Activated CD4-positive, alpha-beta T cell treated with anti-CD3 and anti-CD28 coated beads for 4 hours (primary cell): Measurements from ENCODE around the gene SF3B1.
"Not testable (repeated sequence)": the region's sequence is repeated elsewhere in the genome, so short reads cannot be mapped to it uniquely, and the experiment has no call there.

ENCODE experiments used
- DNase-seq, 2 donors: peaks; one replicate each; pipeline ENCODE4 v3.0.0-alpha.2; 2020

SF3B1 gene

DNA sequence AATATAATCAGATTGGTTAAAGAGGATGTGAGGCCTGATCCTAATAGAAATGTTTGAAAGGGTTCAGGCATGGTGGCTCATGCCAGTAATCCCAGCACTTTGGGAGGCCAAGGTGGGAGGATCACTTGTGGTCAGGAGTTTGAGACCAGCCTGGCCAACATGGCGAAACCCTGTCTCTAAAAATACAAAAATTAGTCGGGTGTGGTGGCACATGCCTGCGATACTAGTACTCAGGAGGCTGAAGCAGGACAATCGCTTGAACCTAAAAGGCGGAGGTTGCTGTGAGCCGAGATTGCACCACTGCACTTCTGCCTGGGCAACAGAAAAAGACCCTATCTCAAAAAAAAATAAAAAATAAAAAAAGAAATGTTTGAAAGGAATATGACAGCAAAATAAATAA is 2.3 kb downstream of the SF3B1 start:
- DNase-seq, result not testable (repeated sequence)

DNA sequence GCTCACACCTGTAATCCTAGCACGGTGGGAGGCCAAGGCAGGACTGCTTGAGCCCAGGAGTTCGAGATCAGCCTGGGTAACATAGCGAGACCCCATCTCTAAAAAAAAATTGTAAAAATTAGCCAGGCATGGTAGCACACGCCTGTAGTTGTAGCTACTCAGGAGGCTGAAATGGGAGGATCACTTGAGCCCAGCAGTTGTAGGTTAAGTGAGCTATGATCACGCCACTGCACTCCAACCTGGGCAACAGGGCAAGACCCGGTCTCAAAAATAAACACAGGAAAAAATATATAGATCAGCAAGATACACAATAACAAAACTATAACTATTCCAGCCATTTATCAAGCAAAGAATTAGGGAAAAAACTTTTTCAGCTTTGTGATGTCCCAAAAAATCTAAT is 3.0 kb downstream of the SF3B1 start:
- no peak for DNase-seq

- no peak for DNase-seq
Observed at GRCh38 chr2:197427986-197428385, 6.8 kb downstream of the SF3B1 start.

DNA sequence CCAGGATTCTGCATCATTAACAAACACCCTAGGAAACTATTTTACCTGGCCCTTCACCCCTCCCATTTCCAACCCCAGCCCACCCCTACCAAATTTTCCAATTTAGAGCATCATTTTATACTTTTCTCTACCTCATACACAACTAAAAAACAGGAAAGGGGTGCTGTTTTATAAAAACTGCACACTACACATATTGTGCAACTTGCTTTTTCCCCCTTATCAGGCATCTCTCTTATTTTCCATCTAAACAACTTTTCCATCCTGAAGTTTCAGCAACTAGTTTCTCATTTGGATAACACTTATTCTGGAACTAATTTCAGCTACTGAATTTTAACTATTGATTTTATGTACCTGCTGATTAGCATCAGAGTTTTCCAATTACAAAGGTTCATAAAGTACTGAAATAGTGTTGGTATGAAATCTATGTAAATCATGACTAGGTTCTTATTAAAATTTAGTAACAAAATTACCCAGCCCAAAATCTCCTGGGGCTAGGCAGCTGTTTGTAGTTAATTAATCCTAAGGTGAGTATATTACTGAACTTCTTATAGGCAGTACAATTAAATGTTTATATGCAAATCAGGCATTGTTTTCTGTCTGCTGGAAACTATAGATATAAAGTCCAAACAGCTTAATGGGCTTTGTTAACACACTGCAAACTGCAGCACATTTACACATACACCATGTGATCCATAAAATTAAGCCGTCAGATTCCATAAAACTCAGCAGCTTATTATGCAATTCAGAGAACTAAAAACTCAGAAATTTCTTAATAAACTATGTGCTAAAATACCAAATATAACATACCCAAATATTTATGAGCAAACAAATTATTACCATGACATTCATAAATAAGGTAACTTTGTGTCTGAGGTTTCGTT is 7.9 kb downstream of the SF3B1 start:
- DNase-seq, result no peak

DNA sequence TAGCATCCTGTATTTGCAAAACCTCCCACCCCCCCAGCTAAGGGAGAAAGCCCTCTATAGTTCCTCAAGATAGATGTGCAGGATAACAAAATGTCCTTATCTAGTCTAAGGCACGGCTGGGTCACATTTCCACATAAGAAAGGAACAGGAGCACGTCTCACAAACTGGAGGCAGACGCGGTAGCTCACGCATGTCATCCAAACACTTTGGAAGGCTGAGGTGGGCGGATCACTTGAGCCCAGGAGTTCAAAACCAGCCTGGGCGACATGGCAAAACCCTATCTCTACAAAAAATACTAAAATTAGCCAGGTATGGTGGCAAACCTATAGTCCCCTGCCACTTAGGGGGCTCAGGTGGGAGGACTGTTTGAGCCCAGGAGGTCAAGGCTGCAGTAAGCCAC is 9.3 kb downstream of the SF3B1 start:
- DNase-seq, result no peak

- DNase-seq, result no peak
Observed at GRCh38 chr2:197423307-197423706, 11.5 kb downstream of the SF3B1 start.

- DNase-seq, result no peak
Observed at GRCh38 chr2:197419438-197419837, 15.4 kb downstream of the SF3B1 start.

DNA sequence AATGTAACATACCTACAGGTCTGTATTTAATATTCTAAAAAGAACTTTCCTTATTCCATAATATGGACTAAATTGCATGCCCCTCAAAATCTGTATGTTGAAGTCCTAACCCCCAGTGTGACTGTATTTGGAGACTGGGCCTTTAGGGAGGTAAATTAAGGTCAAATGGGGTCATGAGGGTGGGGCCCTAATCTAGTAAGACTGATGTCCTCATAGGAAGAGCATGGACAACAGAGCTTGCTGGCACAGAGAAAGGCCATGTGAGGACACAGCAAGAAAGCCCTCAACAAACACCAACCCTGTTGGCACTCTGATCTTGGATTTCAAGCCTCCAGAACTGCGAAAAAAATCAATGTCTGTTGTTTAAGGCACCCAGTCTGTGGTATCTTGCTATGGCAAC is 18.6 kb downstream of the SF3B1 start:
- DNase-seq, result no peak

GRCh38 chr2:197414515-197414914 is 20.3 kb downstream of the SF3B1 start:
- DNase-seq, result no peak

DNA sequence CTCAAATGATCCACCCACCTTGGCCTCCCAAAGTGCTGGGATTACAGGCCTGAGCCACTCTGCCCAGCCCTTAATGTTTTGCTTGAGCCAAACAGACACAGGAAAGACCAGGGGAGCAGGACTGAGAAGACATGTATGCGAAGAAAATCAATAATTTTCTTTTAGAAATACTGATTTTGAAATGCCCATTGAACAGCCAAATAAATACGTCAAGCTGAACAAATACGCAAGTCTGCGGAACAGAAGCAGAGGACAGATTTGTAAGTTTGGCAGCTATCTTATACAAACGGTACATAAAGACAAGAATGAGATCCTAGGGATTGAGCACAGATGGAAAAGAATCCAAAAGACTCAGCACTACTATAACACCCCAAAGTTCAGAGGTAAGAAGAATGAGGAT is 20.8 kb downstream of the SF3B1 start:
- DNase-seq, result no peak

- DNase-seq, result no peak
Observed at GRCh38 chr2:197405582-197405981, 29.2 kb downstream of the SF3B1 start.

- no peak for DNase-seq
Observed at GRCh38 chr2:197399887-197400540, 34.8 kb downstream of the SF3B1 start.

DNA sequence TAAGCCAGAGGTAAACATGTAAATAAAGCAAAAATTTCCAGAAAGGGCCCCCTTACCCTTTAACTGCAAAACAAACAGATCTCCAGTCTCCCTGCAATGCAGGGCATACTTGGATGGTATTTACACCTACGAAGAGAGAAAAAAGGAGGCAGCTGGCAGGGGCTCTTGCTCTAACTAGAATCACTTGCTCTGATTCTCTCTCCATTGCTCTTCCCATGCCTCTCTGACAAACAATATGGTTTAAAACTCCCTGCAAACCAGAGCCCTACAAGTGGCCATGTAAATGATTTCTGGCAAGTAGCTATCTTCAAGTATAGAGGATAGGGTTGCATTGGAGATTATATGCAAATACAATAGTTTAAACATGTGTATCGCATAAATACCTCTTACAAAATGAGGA is 35.9 kb downstream of the SF3B1 start:
- DNase-seq, result no peak

DNA sequence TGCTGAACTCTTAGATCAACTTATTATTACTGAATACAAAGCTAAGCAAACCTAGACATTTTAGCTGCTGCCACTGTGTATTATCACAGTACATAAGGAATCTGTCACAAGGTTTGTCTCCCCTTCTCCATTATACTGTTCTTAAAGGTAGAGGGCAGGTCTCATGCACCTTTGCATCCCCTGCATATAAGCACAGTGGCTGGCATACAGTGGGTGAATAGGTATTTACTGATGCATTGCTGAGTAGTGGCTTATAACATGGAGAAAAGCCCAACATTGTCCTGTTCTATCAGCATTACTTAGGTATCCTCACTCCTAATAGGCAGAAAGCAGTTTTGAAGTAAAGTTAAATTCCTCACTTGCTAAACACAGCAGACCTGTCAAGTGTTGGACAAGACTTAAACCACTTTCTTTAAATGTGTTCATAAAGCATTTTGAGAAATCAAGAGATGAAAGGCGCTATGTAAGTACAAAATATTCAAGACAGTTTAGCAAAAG is 43.6 kb downstream of the SF3B1 start:
- DNase-seq, result no peak

DNA sequence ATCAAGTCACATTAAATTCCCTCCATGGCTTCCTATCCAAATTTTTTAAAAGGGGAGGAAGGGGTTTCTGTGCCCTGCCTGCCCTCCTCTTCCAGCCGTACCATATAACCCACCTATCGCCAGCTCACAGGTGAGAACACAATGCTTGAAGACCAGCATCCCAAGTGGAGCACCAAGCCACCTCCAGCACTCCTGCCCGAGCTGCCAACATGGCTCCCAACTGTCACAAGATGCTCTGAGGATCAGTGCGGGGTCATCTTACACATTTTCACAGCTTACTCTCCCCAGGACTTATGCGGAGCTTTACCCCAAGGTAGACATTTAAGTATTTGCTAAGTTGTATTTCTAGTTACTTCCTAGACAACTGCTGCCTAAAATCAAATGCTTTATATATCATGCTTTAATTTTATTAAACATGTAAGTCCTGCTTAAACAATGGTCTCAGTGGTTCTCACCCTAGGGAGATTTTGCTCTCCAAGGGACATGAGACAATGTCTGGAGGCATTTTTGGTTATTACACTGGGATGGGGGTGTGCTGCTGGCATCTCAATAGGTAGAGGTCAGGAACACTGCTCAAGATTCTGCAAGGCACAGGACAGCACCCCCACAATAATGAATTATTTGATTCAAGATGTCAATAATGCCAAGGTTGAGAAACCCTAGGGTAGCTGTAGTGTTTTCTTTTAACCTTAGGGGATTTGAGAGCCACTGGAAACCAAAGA is 45.8 kb downstream of the SF3B1 start:
- no peak for DNase-seq

GRCh38 chr2:197387179-197387578 is 47.6 kb downstream of the SF3B1 start:
- DNase-seq, result no peak

- DNase-seq, result no peak
Observed at GRCh38 chr2:197386242-197386641, 48.6 kb downstream of the SF3B1 start.

DNA sequence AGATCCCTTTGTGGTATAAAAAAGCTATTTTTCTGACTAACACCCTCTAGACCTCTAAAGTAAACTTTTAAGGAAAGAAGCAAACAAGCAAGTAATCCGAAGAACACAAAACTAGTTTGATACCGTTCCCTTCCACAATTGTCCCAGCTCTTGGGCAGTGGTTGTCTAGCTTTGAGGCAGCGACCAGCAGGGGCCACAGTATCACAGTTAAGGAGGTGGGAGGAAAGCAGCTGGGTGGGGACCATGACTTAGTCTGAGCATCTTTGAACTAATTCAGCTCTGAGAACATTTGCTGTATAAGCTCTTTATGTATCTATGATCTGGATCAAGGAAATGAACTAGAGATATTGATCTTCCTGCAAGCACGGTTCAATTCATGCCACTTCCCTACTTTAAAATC is 51.0 kb downstream of the SF3B1 start:
- DNase-seq, result no peak

GRCh38 chr2:197381641-197382040 is 53.2 kb downstream of the SF3B1 start:
- no peak for DNase-seq

- not testable (repeated sequence) for DNase-seq
Observed at GRCh38 chr2:197379918-197380309, 54.9 kb downstream of the SF3B1 start.

- DNase-seq, result not testable (repeated sequence)
Observed at GRCh38 chr2:197379308-197379917, 55.4 kb downstream of the SF3B1 start.

DNA sequence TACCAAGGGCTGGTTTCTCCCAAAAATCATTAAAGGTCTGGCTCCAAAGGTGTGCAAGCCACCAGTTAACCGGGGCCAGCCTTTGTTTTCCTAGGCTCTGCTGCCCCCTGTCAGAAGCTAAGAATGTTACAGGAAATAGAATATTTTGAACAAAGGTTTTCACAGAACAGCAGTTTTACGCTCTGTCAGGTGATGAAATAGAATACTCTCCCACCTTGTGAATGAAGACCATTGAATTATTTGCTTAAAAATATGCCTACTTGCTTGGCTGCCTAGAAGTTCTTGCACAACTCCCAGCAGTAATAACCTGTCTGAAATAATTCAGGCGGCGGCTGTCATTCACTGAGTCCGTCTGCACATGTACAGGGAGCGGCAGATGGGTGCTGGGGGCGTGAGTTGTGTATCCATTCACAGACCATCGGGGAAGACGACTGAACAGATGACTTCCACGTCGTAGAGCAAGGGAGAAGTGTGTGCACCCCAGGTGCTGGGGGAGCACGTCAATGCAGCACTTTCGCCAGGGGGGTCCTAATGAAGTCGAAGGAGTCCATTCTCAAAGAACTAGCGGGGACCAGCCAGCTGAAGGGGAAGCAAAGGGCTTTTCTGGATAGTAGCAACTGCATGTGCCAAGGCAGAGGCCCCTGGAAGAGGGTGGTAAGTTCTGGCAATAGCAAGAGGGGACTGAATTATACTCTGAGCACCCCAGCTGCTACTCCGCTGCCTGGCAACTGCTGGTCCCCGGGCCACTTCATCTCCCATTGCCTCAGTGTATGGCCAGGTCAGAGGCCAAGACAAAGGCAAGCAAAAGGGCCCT is 56.1 kb downstream of the SF3B1 start:
- peak; percentile 58 to 73 for DNase-seq
